Measurements from ENCODE around the gene MCHR1.
"Not testable (repeated sequence)": the region's sequence is repeated elsewhere in the genome, so short reads cannot be mapped to it uniquely, and the experiment has no call there.

Gene MCHR1

GRCh38 chr22:40655941-40656340, 23.3 kb upstream of the MCHR1 start:
- not testable (repeated sequence) for DNase-seq

- not testable (repeated sequence) for DNase-seq
Observed at GRCh38 chr22:40656651-40657050, 22.6 kb upstream of the MCHR1 start.

- no peak for DNase-seq
Observed at GRCh38 chr22:40659166-40659565, 20.1 kb upstream of the MCHR1 start.

GRCh38 chr22:40660730-40661129, 18.6 kb upstream of the MCHR1 start:
- no peak for DNase-seq

GRCh38 chr22:40661671-40662070, 17.6 kb upstream of the MCHR1 start:
- DNase-seq: no peak

GRCh38 chr22:40665312-40665711, 14.0 kb upstream of the MCHR1 start:
- peak in 32 of 56 donors; percentile 6 to 66 (median 26) for DNase-seq

- DNase-seq: peak in 12 of 56 donors; percentile 4 to 44 (median 16)
Observed at GRCh38 chr22:40666151-40666848, 13.0 kb upstream of the MCHR1 start.

- DNase-seq: no peak
Observed at GRCh38 chr22:40668611-40669411, 10.5 kb upstream of the MCHR1 start.

- DNase-seq: no peak
Observed at GRCh38 chr22:40670058-40670457, 9.2 kb upstream of the MCHR1 start.

- no peak for DNase-seq
Observed at GRCh38 chr22:40671369-40671768, 7.9 kb upstream of the MCHR1 start.

- DNase-seq: no peak
Observed at GRCh38 chr22:40671796-40672360, 7.4 kb upstream of the MCHR1 start.

GRCh38 chr22:40673017-40673416, 6.3 kb upstream of the MCHR1 start:
- DNase-seq: no peak

GRCh38 chr22:40674274-40674673, 5.0 kb upstream of the MCHR1 start:
- no peak for DNase-seq

- not testable (repeated sequence) for DNase-seq
Observed at GRCh38 chr22:40676166-40676565, 3.1 kb upstream of the MCHR1 start.

GRCh38 chr22:40676644-40677043, 2.6 kb upstream of the MCHR1 start:
- DNase-seq: no peak

GRCh38 chr22:40678493-40679248, 613 bp upstream of the MCHR1 start:
- no peak for DNase-seq

GRCh38 chr22:40679964-40680818, 907 bp downstream of the MCHR1 start:
- peak in 8 of 56 donors; percentile 6 to 24 (median 13) for DNase-seq

GRCh38 chr22:40680819-40681183, 1.5 kb downstream of the MCHR1 start:
- no peak for DNase-seq

- DNase-seq: no peak
Observed at GRCh38 chr22:40681451-40681850, 2.2 kb downstream of the MCHR1 start.

- no peak for DNase-seq
Observed at GRCh38 chr22:40684728-40685127, 5.4 kb downstream of the MCHR1 start.

- DNase-seq: no peak
Observed at GRCh38 chr22:40685406-40685805, 6.1 kb downstream of the MCHR1 start.

Measured in amygdala (tissue), 56 donors.